ENCODE data around the gene NDUFV2. TPM values are rescaled to one million over a fixed set of nuclear protein-coding genes. Genes with fewer than 3 reads are reported as not detected.

The NDUFV2 gene
- total and polyA plus RNA-seq, 2 of the 8 experiments (the other 6 are each of a cell fraction or from before 2014, with no cell fraction given) = 90.8 to 191 TPM

- no peak for TF ChIP-seq CHD7 (IDR thresholded peaks at IDR 0.05; ENCODE audit: insufficient replicate concordance, low read length)
- TF ChIP-seq CTCF (IDR thresholded peaks at IDR 0.05; ENCODE audit: control extremely low read depth in 1 of 3, insufficient read depth in 1 of 3, low read depth in 1 of 3, low read length in 3 of 3) = no peak
- TF ChIP-seq TAF7 (optimal IDR thresholded peaks at IDR 0.05; ENCODE audit: borderline replicate concordance, low read depth, low read length) = no peak
- TF ChIP-seq ZNF274 (IDR thresholded peaks at IDR 0.05; ENCODE audit: borderline replicate concordance, extremely low read depth, low read length) = no peak
- no peak for TF ChIP-seq TBP (IDR thresholded peaks at IDR 0.05; ENCODE audit: low read depth, low read length)
- no peak for TF ChIP-seq USF2 (IDR thresholded peaks at IDR 0.05; ENCODE audit: low read length)
- TF ChIP-seq CEBPB (IDR thresholded peaks at IDR 0.05; ENCODE audit: low read depth, low read length) = no peak
Observed at GRCh38 chr18:9123520-9123919, 21.0 kb downstream of the NDUFV2 start (continued).
